Progenitor cell of endocrine pancreas (in vitro differentiated cells): ENCODE data around the gene ASAP2. TPM values are rescaled to one million over a fixed set of nuclear protein-coding genes. Genes with fewer than 3 reads are reported as not detected.
A peak's percentile ranks its signal among the peaks of the same experiment; 100 is the strongest.

Experiments
- DNase-seq: peaks from one replicate; pipeline ENCODE4 v3.0.0; 2021; ENCODE audit warnings: low spot score; ENCODE audit not compliant: unreplicated experiment
- H3K27ac Mint-ChIP-seq: 2 replicates; pipeline ENCODE4 v1.8.0; 2021; ENCODE audit warnings: mild to moderate bottlenecking, moderate library complexity, mixed read lengths
- H3K27me3 Mint-ChIP-seq: 2 replicates; pipeline ENCODE4 v1.8.0; 2021; ENCODE audit warnings: mixed read lengths
- H3K36me3 Mint-ChIP-seq: 2 replicates; pipeline ENCODE4 v1.8.0; 2022; ENCODE audit warnings: mixed read lengths; ENCODE audit not compliant: insufficient read depth
- H3K4me1 Mint-ChIP-seq: 2 replicates; pipeline ENCODE4 v1.8.0; 2021; ENCODE audit warnings: low read depth, mixed read lengths
- H3K4me3 Mint-ChIP-seq: 2 replicates; pipeline ENCODE4 v1.8.0; 2021; ENCODE audit warnings: low read depth, mild to moderate bottlenecking, moderate library complexity, mixed read lengths
- H3K9me3 Mint-ChIP-seq: 2 replicates; pipeline ENCODE4 v1.8.0; 2021; ENCODE audit warnings: low read depth, mixed read lengths
- total RNA-seq: library from RNA; stranded (reverse); gene quantifications from 2 replicates; pipeline ENCODE4 v1.2.1, GENCODE V29; 2021
- TF ChIP-seq, protein P1 (sequence below): fragments of 200-600 bp; sonication (generic); IDR thresholded peaks from one replicate; pipeline ENCODE4 v1.5.0; 2021; ENCODE audit warnings: antibody characterized with exemption, mild to moderate bottlenecking; ENCODE audit not compliant: unreplicated experiment

Gene ASAP2
- total RNA-seq, 1 donor from 2014 or later, result 65.4 TPM

DNA sequence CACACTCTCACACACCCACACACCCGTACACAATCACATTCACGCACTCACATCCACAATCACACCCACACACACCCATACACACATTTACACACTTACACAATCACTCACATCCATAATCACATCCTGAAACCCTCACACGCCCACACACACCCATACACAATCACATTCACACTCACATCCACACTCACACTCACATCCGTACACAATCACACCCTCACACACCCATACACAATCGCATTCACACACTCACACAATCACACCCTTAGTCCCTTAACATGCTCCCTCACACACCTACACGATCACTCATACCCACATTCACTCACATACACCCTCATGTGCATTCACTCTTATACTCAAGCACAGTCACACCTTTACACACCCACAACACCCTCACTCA, 110.9 kb downstream of the ASAP2 start:
- Mint-ChIP-seq H3K4me3 (no peak overlapping the region), H3K27me3 (no peaks in the 10 kb centered on the region), H3K9me3 (no peaks in the 10 kb centered on the region), H3K27ac (no peak overlapping the region), H3K4me1 (peaks cover 17% of the 10 kb centered on the region), H3K36me3 (peaks cover 13% of the 10 kb centered on the region)
- no peak for DNase-seq
- TF ChIP-seq, protein P1, sequence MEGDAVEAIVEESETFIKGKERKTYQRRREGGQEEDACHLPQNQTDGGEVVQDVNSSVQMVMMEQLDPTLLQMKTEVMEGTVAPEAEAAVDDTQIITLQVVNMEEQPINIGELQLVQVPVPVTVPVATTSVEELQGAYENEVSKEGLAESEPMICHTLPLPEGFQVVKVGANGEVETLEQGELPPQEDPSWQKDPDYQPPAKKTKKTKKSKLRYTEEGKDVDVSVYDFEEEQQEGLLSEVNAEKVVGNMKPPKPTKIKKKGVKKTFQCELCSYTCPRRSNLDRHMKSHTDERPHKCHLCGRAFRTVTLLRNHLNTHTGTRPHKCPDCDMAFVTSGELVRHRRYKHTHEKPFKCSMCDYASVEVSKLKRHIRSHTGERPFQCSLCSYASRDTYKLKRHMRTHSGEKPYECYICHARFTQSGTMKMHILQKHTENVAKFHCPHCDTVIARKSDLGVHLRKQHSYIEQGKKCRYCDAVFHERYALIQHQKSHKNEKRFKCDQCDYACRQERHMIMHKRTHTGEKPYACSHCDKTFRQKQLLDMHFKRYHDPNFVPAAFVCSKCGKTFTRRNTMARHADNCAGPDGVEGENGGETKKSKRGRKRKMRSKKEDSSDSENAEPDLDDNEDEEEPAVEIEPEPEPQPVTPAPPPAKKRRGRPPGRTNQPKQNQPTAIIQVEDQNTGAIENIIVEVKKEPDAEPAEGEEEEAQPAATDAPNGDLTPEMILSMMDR, result no peak

DNA sequence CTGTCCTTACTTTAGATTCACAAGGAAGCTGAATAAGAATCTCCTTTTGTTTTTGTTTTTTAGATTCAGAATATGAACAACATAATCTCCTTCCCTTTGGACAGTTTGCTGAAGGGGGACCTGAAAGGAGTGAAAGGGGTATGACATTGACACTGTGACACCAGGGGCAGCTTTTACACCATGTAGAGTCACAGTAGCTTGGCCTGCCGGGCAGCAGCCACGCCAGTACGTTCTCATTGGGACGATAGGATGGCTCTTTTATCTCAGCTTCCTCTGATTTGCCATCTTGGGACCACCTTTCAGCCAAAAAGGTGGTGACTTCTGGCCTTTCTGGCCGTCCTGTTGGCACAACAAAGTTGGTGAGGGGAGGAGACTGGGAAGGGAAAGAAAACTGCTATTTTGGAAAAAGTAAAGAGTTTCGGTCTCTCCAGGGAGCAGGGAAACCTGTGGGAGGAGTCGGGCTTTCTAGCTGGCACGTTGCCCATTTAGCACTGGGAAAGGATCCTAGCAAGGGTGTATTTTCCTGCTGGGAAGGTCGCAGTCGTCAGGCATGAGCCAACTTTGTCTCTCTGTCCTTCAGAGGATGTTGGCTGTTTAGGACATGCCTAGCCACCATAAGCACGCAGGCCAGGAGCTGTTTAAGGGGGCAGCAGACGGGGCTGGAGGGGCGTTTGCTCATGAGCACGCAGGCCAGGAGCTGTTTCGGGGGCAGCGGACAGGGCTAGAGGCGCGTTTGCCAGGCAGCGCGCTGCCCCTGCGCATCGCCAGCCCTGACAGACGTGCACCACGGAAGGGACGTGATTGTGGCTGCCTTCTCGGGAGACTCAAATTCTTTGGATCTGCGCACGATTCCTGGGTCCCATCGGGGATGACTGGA, 112.1 kb downstream of the ASAP2 start:
- H3K9me3 Mint-ChIP-seq, result no peaks in the 10 kb centered on the region
- H3K36me3 Mint-ChIP-seq, result peaks cover 19% of the 10 kb centered on the region
- TF ChIP-seq, protein P1, result no peak
- no peak overlapping the region for H3K4me3 Mint-ChIP-seq
- H3K27ac Mint-ChIP-seq, result no peak overlapping the region
- peaks cover 17% of the 10 kb centered on the region for H3K4me1 Mint-ChIP-seq
- no peaks in the 10 kb centered on the region for H3K27me3 Mint-ChIP-seq
- DNase-seq, result no peak

- Mint-ChIP-seq H3K27ac (no peak overlapping the region), H3K4me1 (peaks cover 17% of the 10 kb centered on the region), H3K4me3 (no peak overlapping the region), H3K9me3 (no peaks in the 10 kb centered on the region), H3K36me3 (peaks cover 20% of the 10 kb centered on the region), H3K27me3 (no peaks in the 10 kb centered on the region)
- TF ChIP-seq, protein P1, result no peak
- no peak for DNase-seq
These were observed 112.7 kb downstream of the ASAP2 start for GRCh38 chr2:9319338-9319715.

DNA sequence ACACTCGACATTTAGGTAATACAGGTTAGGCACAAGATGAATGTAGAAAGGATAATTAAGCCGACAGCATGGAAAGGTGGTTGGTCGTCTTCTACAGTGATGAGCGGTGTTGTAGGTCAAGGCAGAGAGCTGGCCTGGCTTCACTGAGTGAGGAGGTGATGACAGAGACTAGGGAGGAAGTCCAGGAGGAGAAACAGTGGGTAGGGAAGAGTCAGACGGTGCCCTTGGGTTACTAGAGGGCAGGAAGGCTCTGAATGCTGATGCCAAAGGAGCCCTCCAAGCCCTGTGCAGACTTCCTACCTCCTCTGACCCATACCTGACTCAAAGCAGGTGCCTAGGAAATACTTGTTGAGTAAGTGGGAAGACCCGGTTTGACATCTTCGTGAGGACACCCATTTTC, 116.0 kb downstream of the ASAP2 start:
- peaks cover 29% of the 10 kb centered on the region for H3K36me3 Mint-ChIP-seq
- no peaks in the 10 kb centered on the region for H3K27me3 Mint-ChIP-seq
- peaks cover 17% of the 10 kb centered on the region for H3K4me1 Mint-ChIP-seq
- DNase-seq, result no peak
- TF ChIP-seq, protein P1, result no peak
- no peaks in the 10 kb centered on the region for H3K9me3 Mint-ChIP-seq
- H3K4me3 Mint-ChIP-seq, result no peak overlapping the region
- H3K27ac Mint-ChIP-seq, result peak overlapping the region; percentile 56

DNA sequence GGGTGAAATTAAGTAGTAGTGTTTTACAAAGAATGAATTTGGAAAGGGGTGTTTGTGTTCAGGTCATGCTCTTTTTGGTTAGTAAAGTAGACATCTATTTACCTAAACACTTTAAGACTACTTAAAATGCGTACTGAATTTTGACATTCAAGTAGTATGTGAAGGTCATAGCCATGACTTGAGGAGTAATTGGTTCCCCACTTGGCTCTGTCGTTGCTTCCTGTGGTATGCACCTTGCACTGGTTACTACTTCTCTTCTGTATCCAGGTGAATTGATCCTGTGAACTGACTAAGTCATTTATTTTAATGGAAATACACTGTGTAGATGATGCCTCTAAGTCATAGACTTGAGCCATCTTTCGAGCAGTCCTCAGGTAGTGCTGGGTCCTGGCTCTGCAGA, 118.8 kb downstream of the ASAP2 start:
- H3K9me3 Mint-ChIP-seq, result no peaks in the 10 kb centered on the region
- no peak overlapping the region for H3K27ac Mint-ChIP-seq
- TF ChIP-seq, protein P1, result no peak
- DNase-seq, result no peak
- H3K4me1 Mint-ChIP-seq, result peaks cover 26% of the 10 kb centered on the region
- no peaks in the 10 kb centered on the region for H3K27me3 Mint-ChIP-seq
- peaks cover 39% of the 10 kb centered on the region for H3K36me3 Mint-ChIP-seq
- H3K4me3 Mint-ChIP-seq, result no peak overlapping the region
